ENCODE data around the gene FASTKD1.
"Not testable (repeated sequence)": the region's sequence is repeated elsewhere in the genome, so short reads cannot be mapped to it uniquely, and the experiment has no call there.

DNA sequence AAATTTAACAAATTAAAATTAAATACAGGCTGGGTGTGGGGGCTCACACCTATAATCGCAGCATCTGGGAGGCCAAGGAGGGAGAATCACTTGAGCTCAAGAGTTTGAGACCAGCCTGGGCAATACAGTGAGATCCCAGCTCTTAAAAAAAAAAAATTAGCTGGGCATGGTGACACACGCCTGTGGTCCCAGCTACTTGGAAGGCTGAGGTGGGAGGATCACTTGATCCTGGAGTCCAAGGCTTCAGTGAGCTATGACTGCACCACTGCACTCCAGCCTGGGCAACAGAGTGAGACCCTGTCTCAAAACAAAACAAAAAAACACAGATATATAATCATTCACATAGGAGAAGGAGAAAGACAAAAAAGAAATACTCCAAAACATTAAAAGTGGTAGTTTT, 34.2 kb downstream of the FASTKD1 start:
- TF ChIP-seq, protein P1, sequence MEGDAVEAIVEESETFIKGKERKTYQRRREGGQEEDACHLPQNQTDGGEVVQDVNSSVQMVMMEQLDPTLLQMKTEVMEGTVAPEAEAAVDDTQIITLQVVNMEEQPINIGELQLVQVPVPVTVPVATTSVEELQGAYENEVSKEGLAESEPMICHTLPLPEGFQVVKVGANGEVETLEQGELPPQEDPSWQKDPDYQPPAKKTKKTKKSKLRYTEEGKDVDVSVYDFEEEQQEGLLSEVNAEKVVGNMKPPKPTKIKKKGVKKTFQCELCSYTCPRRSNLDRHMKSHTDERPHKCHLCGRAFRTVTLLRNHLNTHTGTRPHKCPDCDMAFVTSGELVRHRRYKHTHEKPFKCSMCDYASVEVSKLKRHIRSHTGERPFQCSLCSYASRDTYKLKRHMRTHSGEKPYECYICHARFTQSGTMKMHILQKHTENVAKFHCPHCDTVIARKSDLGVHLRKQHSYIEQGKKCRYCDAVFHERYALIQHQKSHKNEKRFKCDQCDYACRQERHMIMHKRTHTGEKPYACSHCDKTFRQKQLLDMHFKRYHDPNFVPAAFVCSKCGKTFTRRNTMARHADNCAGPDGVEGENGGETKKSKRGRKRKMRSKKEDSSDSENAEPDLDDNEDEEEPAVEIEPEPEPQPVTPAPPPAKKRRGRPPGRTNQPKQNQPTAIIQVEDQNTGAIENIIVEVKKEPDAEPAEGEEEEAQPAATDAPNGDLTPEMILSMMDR (IDR thresholded peaks at IDR 0.05): not testable (repeated sequence)
- TF ChIP-seq POLR2AphosphoS5, POLR2A, EP300 (IDR thresholded peaks at IDR 0.05): not testable (repeated sequence)
